HEK293 (cell line): Measurements from ENCODE around the gene RASSF3.

Experiments
- GLIS2 ChIP-seq: fragments of 450-650 bp; formaldehyde crosslinking; IDR thresholded peaks from 2 replicates; pipeline ENCODE4 v1.5.1; 2016; ENCODE audit warnings: missing biosample characterization, missing genetic modification characterization
- KLF16 ChIP-seq: fragments of 450-650 bp; formaldehyde crosslinking; IDR thresholded peaks from 2 replicates; pipeline ENCODE4 v1.5.1; 2017; ENCODE audit warnings: missing biosample characterization, missing genetic modification characterization
- SCRT1 ChIP-seq: fragments of 450-650 bp; formaldehyde crosslinking; IDR thresholded peaks from 2 replicates; pipeline ENCODE4 v1.5.1; 2016; ENCODE audit warnings: missing biosample characterization, missing genetic modification characterization, borderline replicate concordance
- ZBTB20 ChIP-seq: fragments of 450-650 bp; formaldehyde crosslinking; IDR thresholded peaks from 2 replicates; pipeline ENCODE4 v1.5.1; 2016; ENCODE audit warnings: missing biosample characterization, missing genetic modification characterization
- ZBTB26 ChIP-seq: fragments of 450-650 bp; formaldehyde crosslinking; optimal IDR thresholded peaks from 2 replicates; pipeline ENCODE3; 2016; ENCODE audit warnings: missing biosample characterization, mild to moderate bottlenecking, missing genetic modification characterization
- ZFP41 ChIP-seq: fragments of 450-650 bp; formaldehyde crosslinking; IDR thresholded peaks from 2 replicates; pipeline ENCODE4 v1.5.1; 2016; ENCODE audit warnings: missing biosample characterization, missing genetic modification characterization, borderline replicate concordance
- ZNF114 ChIP-seq: fragments of 450-650 bp; formaldehyde crosslinking; IDR thresholded peaks from 2 replicates; pipeline ENCODE4 v1.5.0; 2017; ENCODE audit warnings: missing biosample characterization, missing genetic modification characterization
- ZNF155 ChIP-seq: fragments of 450-650 bp; formaldehyde crosslinking; IDR thresholded peaks from 2 replicates; pipeline ENCODE4 v1.5.1; 2016; ENCODE audit warnings: missing biosample characterization, missing genetic modification characterization
- ZNF2 ChIP-seq: fragments of 450-650 bp; formaldehyde crosslinking; IDR thresholded peaks from 2 replicates; pipeline ENCODE4 v1.5.1; 2016; ENCODE audit warnings: missing biosample characterization, missing genetic modification characterization
- ZNF202 ChIP-seq: fragments of 450-650 bp; formaldehyde crosslinking; IDR thresholded peaks from 2 replicates; pipeline ENCODE4 v1.5.1; 2016; ENCODE audit warnings: missing biosample characterization, missing genetic modification characterization, borderline replicate concordance
- ZNF248 ChIP-seq: fragments of 450-650 bp; formaldehyde crosslinking; IDR thresholded peaks from 2 replicates; pipeline ENCODE4 v1.5.1; 2017; ENCODE audit warnings: missing biosample characterization, missing genetic modification characterization
- ZNF398 ChIP-seq: fragments of 450-650 bp; formaldehyde crosslinking; IDR thresholded peaks from 2 replicates; pipeline ENCODE4 v1.5.1; 2017; ENCODE audit warnings: missing biosample characterization, missing genetic modification characterization
- ZNF423 ChIP-seq: fragments of 450-650 bp; formaldehyde crosslinking; IDR thresholded peaks from 2 replicates; pipeline ENCODE4 v1.5.1; 2016; ENCODE audit warnings: missing biosample characterization, missing genetic modification characterization
- ZNF571 ChIP-seq: fragments of 450-650 bp; formaldehyde crosslinking; IDR thresholded peaks from 2 replicates; pipeline ENCODE4 v1.5.0; 2017; ENCODE audit warnings: missing biosample characterization, missing genetic modification characterization
- ZNF623 ChIP-seq: fragments of 450-650 bp; formaldehyde crosslinking; IDR thresholded peaks from 2 replicates; pipeline ENCODE4 v1.5.1; 2016; ENCODE audit warnings: missing biosample characterization, missing genetic modification characterization
- ZNF624 ChIP-seq: fragments of 450-650 bp; formaldehyde crosslinking; IDR thresholded peaks from 2 replicates; pipeline ENCODE4 v1.5.1; 2017; ENCODE audit warnings: missing biosample characterization, missing genetic modification characterization
- ZNF639 ChIP-seq: fragments of 450-650 bp; formaldehyde crosslinking; IDR thresholded peaks from 2 replicates; pipeline ENCODE4 v1.5.1; 2016; ENCODE audit warnings: missing biosample characterization, missing genetic modification characterization
- ZNF658 ChIP-seq: fragments of 450-650 bp; formaldehyde crosslinking; IDR thresholded peaks from 2 replicates; pipeline ENCODE4; 2016; ENCODE audit warnings: missing biosample characterization, missing genetic modification characterization
- ZNF777 ChIP-seq: fragments of 450-650 bp; formaldehyde crosslinking; IDR thresholded peaks from 2 replicates; pipeline ENCODE4 v1.5.1; 2017; ENCODE audit warnings: missing biosample characterization, missing genetic modification characterization, borderline replicate concordance
- ZNF791 ChIP-seq: fragments of 450-650 bp; formaldehyde crosslinking; IDR thresholded peaks from 2 replicates; pipeline ENCODE4 v1.5.1; 2016; ENCODE audit warnings: missing biosample characterization, missing genetic modification characterization
- ZNF837 ChIP-seq: fragments of 450-650 bp; formaldehyde crosslinking; IDR thresholded peaks from 2 replicates; pipeline ENCODE4 v1.5.1; 2016; ENCODE audit warnings: missing biosample characterization, missing genetic modification characterization
- ZSCAN18 ChIP-seq: fragments of 450-650 bp; formaldehyde crosslinking; IDR thresholded peaks from 2 replicates; pipeline ENCODE4 v1.5.1; 2016; ENCODE audit warnings: missing biosample characterization, missing genetic modification characterization
- TF ChIP-seq, protein P1 (sequence below): fragments of 450-650 bp; IDR thresholded peaks from 2 replicates; pipeline ENCODE4 v1.5.1; 2018; ENCODE audit warnings: missing biosample characterization, missing genetic modification characterization
- TF ChIP-seq, protein P2 (sequence below): fragments of 450-650 bp; formaldehyde crosslinking; IDR thresholded peaks from 2 replicates; pipeline ENCODE4 v1.5.1; 2016; ENCODE audit warnings: missing biosample characterization, missing genetic modification characterization
- TF ChIP-seq, protein P3 (sequence below): fragments of 450-650 bp; formaldehyde crosslinking; IDR thresholded peaks from 2 replicates; pipeline ENCODE4 v1.5.1; 2016; ENCODE audit warnings: missing biosample characterization, missing genetic modification characterization, low read depth

RASSF3 gene

GRCh38 chr12:64561302-64562136, 48.8 kb upstream of the RASSF3 start (continued):
- TF ChIP-seq KLF16 (tag by site-specific recombination) (no peak; the same call in 1 of the 2 replicates), ZNF248 (no peak), ZBTB20 (tag by site-specific recombination) (no peak), ZNF202 (tag by site-specific recombination) (no peak), ZNF114 (no peak), ZNF639 (no peak), ZNF791 (tag by site-specific recombination) (0 out of 2 replicates have a peak, but pooled peaks have one; percentile 45), ZNF777 (tag by site-specific recombination) (no peak), ZNF837 (tag by site-specific recombination) (no peak), ZNF623 (tag by site-specific recombination) (peak; percentile 62), ZNF423 (tag by site-specific recombination) (no peak), ZNF2 (tag by site-specific recombination) (no peak), ZFP41 (tag by site-specific recombination) (no peak), ZNF658 (tag by site-specific recombination) (no peak), ZNF624 (no peak), ZNF571 (tag by site-specific recombination) (no peak), ZSCAN18 (tag by site-specific recombination) (0 out of 2 replicates have a peak, but pooled peaks have one; percentile 33), ZNF155 (tag by site-specific recombination) (no peak), ZBTB26 (tag by site-specific recombination) (no peak), ZNF398 (no peak), GLIS2 (tag by site-specific recombination) (no peak), SCRT1 (tag by site-specific recombination) (no peak)
- TF ChIP-seq, protein P1, sequence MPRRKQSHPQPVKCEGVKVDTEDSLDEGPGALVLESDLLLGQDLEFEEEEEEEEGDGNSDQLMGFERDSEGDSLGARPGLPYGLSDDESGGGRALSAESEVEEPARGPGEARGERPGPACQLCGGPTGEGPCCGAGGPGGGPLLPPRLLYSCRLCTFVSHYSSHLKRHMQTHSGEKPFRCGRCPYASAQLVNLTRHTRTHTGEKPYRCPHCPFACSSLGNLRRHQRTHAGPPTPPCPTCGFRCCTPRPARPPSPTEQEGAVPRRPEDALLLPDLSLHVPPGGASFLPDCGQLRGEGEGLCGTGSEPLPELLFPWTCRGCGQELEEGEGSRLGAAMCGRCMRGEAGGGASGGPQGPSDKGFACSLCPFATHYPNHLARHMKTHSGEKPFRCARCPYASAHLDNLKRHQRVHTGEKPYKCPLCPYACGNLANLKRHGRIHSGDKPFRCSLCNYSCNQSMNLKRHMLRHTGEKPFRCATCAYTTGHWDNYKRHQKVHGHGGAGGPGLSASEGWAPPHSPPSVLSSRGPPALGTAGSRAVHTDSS (tag by site-specific recombination), result no peak
- TF ChIP-seq, protein P2, sequence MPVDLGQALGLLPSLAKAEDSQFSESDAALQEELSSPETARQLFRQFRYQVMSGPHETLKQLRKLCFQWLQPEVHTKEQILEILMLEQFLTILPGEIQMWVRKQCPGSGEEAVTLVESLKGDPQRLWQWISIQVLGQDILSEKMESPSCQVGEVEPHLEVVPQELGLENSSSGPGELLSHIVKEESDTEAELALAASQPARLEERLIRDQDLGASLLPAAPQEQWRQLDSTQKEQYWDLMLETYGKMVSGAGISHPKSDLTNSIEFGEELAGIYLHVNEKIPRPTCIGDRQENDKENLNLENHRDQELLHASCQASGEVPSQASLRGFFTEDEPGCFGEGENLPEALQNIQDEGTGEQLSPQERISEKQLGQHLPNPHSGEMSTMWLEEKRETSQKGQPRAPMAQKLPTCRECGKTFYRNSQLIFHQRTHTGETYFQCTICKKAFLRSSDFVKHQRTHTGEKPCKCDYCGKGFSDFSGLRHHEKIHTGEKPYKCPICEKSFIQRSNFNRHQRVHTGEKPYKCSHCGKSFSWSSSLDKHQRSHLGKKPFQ (tag by site-specific recombination), result no peak
- TF ChIP-seq, protein P3, sequence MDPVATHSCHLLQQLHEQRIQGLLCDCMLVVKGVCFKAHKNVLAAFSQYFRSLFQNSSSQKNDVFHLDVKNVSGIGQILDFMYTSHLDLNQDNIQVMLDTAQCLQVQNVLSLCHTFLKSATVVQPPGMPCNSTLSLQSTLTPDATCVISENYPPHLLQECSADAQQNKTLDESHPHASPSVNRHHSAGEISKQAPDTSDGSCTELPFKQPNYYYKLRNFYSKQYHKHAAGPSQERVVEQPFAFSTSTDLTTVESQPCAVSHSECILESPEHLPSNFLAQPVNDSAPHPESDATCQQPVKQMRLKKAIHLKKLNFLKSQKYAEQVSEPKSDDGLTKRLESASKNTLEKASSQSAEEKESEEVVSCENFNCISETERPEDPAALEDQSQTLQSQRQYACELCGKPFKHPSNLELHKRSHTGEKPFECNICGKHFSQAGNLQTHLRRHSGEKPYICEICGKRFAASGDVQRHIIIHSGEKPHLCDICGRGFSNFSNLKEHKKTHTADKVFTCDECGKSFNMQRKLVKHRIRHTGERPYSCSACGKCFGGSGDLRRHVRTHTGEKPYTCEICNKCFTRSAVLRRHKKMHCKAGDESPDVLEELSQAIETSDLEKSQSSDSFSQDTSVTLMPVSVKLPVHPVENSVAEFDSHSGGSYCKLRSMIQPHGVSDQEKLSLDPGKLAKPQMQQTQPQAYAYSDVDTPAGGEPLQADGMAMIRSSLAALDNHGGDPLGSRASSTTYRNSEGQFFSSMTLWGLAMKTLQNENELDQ (tag by site-specific recombination), result no peak
